ENCODE data around the gene CRTC3.

GRCh38 chr15:90489514-90489913, 40.2 kb upstream of the CRTC3 start:
- no peak for TF ChIP-seq CTCF (IDR thresholded peaks at IDR 0.05)
- no peak for TF ChIP-seq POLR2A (IDR thresholded peaks at IDR 0.05)
